Neuronal stem cell (in vitro differentiated cells): Measurements from ENCODE around the gene PLCL2.

Source experiments
- DNase-seq: peaks from one replicate; pipeline ENCODE4 v3.0.0-alpha.2; 2013; ENCODE audit warnings: low spot score
- H2AFZ ChIP-seq: one replicate; pipeline ENCODE4 v1.6.1; 2013; ENCODE audit warnings: mild to moderate bottlenecking, low read length, inconsistent platforms
- H2AK5ac ChIP-seq: 2 replicates; pipeline ENCODE4 v1.6.1; 2013; ENCODE audit warnings: low read depth, mild to moderate bottlenecking, inconsistent platforms, low read length, moderate library complexity, mixed read lengths
- H2BK120ac ChIP-seq: 2 replicates; pipeline ENCODE4 v1.6.1; 2013; ENCODE audit warnings: low read depth, mild to moderate bottlenecking, inconsistent platforms, low read length, moderate library complexity, mixed read lengths
- H2BK12ac ChIP-seq: one replicate; pipeline ENCODE4 v1.6.1; 2013; ENCODE audit warnings: low read length, inconsistent platforms
- H2BK15ac ChIP-seq: 2 replicates; pipeline ENCODE4 v1.6.1; 2013; ENCODE audit warnings: mild to moderate bottlenecking, low read length, inconsistent platforms, mixed read lengths
- H2BK5ac ChIP-seq: one replicate; pipeline ENCODE4 v1.6.1; 2013; ENCODE audit warnings: inconsistent platforms, mild to moderate bottlenecking, low read length, moderate library complexity
- H3K14ac ChIP-seq: one replicate; pipeline ENCODE4 v1.6.1; 2013; ENCODE audit warnings: low read length, inconsistent platforms
- H3K18ac ChIP-seq: 2 replicates; pipeline ENCODE4 v1.6.1; 2013; ENCODE audit warnings: low read length, inconsistent platforms
- H3K23ac ChIP-seq: 2 replicates; pipeline ENCODE4 v1.6.1; 2013; ENCODE audit warnings: low read depth, mild to moderate bottlenecking, mixed read lengths, low read length, inconsistent platforms; ENCODE audit not compliant: poor library complexity
- H3K27ac ChIP-seq: replicated peaks from 3 replicates; pipeline ENCODE4 v1.5.1; 2013; ENCODE audit warnings: low read length, inconsistent platforms
- H3K27me3 ChIP-seq, 3 experiments: 2 replicates each; pipeline ENCODE4 v1.6.1; 2013; ENCODE audit warnings: low read length in 3 of 3, mild to moderate bottlenecking in 2 of 3, inconsistent platforms in 1 of 3, low read depth in 1 of 3, mixed read lengths in 1 of 3, moderate library complexity in 1 of 3; ENCODE audit not compliant: control insufficient read depth in 3 of 3, insufficient read depth in 3 of 3
- H3K36me3 ChIP-seq, 2 donors: replicated peaks in 1 of 2; 2 replicates each; pipeline ENCODE4 v1.6.1; 2013; ENCODE audit warnings: low read length in 2 of 2; ENCODE audit not compliant: control insufficient read depth in 2 of 2, insufficient read depth in 2 of 2
- H3K4ac ChIP-seq: 2 replicates; pipeline ENCODE4 v1.6.1; 2013; ENCODE audit warnings: inconsistent platforms, mild to moderate bottlenecking, low read length, moderate library complexity
- H3K4me1 ChIP-seq, 2 donors: 1 replicate in 1 of 2; 2 replicates in 1 of 2; pipeline ENCODE4 v1.6.1; 2013; ENCODE audit warnings: low read length in 2 of 2, low read depth in 1 of 2; ENCODE audit not compliant: control insufficient read depth in 2 of 2, insufficient read depth in 1 of 2
- H3K4me2 ChIP-seq: one replicate; pipeline ENCODE4 v1.6.1; 2013; ENCODE audit warnings: mild to moderate bottlenecking, low read length, inconsistent platforms; ENCODE audit not compliant: insufficient read depth, poor library complexity, severe bottlenecking
- H3K4me3 ChIP-seq, 2 donors: 2 replicates each; pipeline ENCODE4 v1.5.1; 2013; ENCODE audit warnings: low read length in 2 of 2, mild to moderate bottlenecking in 2 of 2, inconsistent platforms in 1 of 2, moderate library complexity in 1 of 2
- H3K79me1 ChIP-seq: one replicate; pipeline ENCODE4 v1.6.1; 2013; ENCODE audit warnings: low read depth, mild to moderate bottlenecking, inconsistent platforms, low read length, moderate library complexity
- H3K9ac ChIP-seq: one replicate; pipeline ENCODE4 v1.6.1; 2013; ENCODE audit warnings: mild to moderate bottlenecking, low read depth, low read length, inconsistent platforms; ENCODE audit not compliant: poor library complexity
- H3K9me3 ChIP-seq, 2 donors: replicated peaks in 1 of 2; 2 replicates each; pipeline versions ENCODE3 to v1.6.1; 2013; ENCODE audit warnings: low read length in 2 of 2, mild to moderate bottlenecking in 2 of 2, inconsistent platforms in 1 of 2, low read depth in 1 of 2, mixed read lengths in 1 of 2, moderate library complexity in 1 of 2; ENCODE audit not compliant: control insufficient read depth in 2 of 2, insufficient read depth in 1 of 2
- H4K8ac ChIP-seq: one replicate; pipeline ENCODE4 v1.6.1; 2013; ENCODE audit warnings: low read depth, mild to moderate bottlenecking, inconsistent platforms, low read length, moderate library complexity
- H4K91ac ChIP-seq: one replicate; pipeline ENCODE4 v1.6.1; 2013; ENCODE audit warnings: low read length, low read depth, mild to moderate bottlenecking, inconsistent platforms; ENCODE audit not compliant: poor library complexity
- WGBS, 2 donors: extraction: QIAGEN DNeasy Blood & Tissue Kit; methylation state at CpG; one replicate each; pipeline ENCODE4 v1.1.7; 2013; ENCODE audit warnings: missing lambda C conversion rate in 2 of 2, mixed read lengths in 1 of 2; ENCODE audit not compliant: insufficient read length in 2 of 2, insufficient replicate concordance in 1 of 2; ENCODE audit errors: extremely low coverage in 2 of 2; 5-methylcytosine and 5-hydroxymethylcytosine counted together

The PLCL2 gene

DNA sequence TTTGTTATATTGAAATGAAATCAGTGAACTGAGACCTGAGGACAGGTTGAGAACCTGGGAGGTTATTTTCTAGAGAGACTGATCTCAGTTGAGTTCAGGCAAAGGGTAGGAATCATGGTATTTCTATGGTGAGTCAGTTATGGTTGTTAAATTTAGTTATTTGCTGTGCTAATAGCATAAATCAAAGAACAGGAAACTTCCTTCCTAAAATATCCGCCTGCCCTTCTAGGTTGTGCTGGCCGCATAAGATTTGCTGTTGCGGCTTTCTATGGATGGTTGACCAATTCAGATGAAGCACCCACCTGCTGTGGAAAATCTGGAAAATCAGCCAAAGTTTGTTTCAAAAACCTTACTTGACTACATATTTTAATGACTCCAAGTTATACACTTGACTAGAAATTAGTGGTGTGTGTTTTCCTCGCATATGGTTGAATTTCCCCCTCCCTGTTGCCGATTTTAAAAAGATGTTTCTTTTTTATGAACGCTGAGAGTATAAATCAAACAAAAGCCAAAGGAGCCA lies 52.6 kb downstream of the PLCL2 start:
- no CpG with 5 or more reads among the region's 6 CpGs for whole genome bisulfite sequencing, 2 donors
- H2BK15ac ChIP-seq, result no peak overlapping the region
- no peak overlapping the region for H3K27ac ChIP-seq
- H3K4me3 ChIP-seq, result no peak overlapping the region
- no peaks in the 10 kb centered on the region for H3K79me1 ChIP-seq
- peaks cover 4 to 7% of the 10 kb centered on the region in 2 donors for H3K4me1 ChIP-seq
- no peak overlapping the region for H2AFZ ChIP-seq
- H4K91ac ChIP-seq, result no peak overlapping the region
- H3K14ac ChIP-seq, result no peak overlapping the region
- H3K9me3 ChIP-seq, result no peaks in the 10 kb centered on the region
- H3K4me2 ChIP-seq, result no peak overlapping the region
- no peak overlapping the region for H3K4ac ChIP-seq
- H2BK5ac ChIP-seq, result no peak overlapping the region
- H3K27me3 ChIP-seq, result no peaks in the 10 kb centered on the region
- H4K8ac ChIP-seq, result no peak overlapping the region
- H2BK12ac ChIP-seq, result no peak overlapping the region
- H3K18ac ChIP-seq, result no peak overlapping the region
- no peak overlapping the region for H2AK5ac ChIP-seq
- peaks cover 0 to 1% of the 10 kb centered on the region in 2 donors for H3K36me3 ChIP-seq
- H3K9ac ChIP-seq, result no peak overlapping the region
- no peak overlapping the region for H2BK120ac ChIP-seq
- DNase-seq, result no peak
- H3K23ac ChIP-seq, result no peak overlapping the region

DNA sequence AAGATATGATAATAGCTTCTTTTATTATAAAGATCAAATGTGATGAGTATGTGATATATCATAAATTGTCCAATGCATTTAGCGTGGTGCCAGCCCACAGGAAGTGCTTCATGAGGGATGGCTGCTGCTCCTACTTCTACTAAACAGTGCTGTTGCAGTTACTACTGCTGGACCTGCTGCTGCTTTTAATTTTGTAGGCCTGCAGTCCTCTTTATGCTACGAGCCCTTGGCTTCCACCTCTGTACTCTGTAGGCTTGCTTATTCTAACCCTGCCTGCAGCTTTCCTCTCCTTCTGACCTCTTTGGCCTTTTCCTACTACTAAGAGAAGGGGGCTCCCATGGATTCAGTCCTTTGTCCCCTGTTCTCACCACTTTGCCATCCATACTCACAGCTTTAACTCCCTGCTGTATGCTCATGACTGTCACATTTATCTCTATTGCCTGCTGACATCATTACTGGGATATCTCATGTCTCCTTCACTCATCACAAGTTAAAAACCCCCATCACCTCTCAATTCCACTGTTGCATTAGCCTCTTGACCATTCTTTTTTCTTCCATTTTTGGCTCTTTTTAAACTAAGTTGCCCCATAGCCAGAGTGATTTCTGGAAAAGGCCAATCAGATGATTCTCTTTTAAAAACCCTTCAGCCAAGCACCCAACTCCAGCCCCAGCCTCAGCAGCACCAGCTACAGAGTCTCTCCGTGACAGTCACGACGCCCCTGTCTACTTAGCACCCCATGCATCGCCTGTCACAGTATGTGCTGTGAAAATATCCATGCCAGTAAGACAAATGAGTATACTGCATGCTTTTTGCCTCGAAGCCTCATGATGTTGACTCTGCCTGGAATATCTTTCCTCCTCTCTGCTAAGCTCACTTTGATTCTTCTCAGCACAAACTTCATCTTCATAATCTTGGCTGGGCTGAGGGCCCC lies 56.3 kb downstream of the PLCL2 start:
- H2BK5ac ChIP-seq, result no peak overlapping the region
- H3K4me3 ChIP-seq, result no peak overlapping the region
- no peak overlapping the region for H3K27ac ChIP-seq
- no peak overlapping the region for H2BK120ac ChIP-seq
- H3K4me2 ChIP-seq, result no peak overlapping the region
- H2BK12ac ChIP-seq, result no peak overlapping the region
- WGBS, 2 donors, result no CpG with 5 or more reads among the region's 7 CpGs
- no peaks in the 10 kb centered on the region for H3K9me3 ChIP-seq
- no peaks in the 10 kb centered on the region for H3K27me3 ChIP-seq
- H3K23ac ChIP-seq, result no peak overlapping the region
- no peak overlapping the region for H4K8ac ChIP-seq
- H3K36me3 ChIP-seq, result peaks cover 0 to 1% of the 10 kb centered on the region in 2 donors
- no peaks in the 10 kb centered on the region for H3K79me1 ChIP-seq
- no peak overlapping the region for H2AK5ac ChIP-seq
- H3K18ac ChIP-seq, result no peak overlapping the region
- no peak overlapping the region for H2BK15ac ChIP-seq
- H3K4me1 ChIP-seq, result peaks cover 4 to 7% of the 10 kb centered on the region in 2 donors
- no peak overlapping the region for H4K91ac ChIP-seq
- H3K4ac ChIP-seq, result no peak overlapping the region
- no peak overlapping the region for H3K9ac ChIP-seq
- H2AFZ ChIP-seq, result no peak overlapping the region
- no peak overlapping the region for H3K14ac ChIP-seq
- DNase-seq, result no peak

DNA sequence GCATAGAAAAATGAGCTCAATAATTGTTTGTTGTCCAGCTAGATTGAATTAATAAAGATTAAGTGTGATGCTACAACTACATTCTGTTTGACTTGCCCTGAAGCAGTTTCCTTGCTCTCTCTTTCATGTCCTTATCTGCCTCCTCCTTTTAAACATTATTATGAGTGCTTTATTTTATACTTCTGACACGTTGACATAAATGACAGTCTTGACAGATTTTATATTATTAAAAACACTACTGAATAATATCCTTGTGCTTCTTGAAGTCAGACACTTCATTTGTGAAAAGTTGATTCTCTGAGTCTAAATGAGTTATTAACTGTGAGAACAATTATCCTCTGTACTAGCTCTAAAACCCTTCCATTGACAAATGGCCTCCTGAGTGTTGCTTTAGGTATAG lies 58.2 kb downstream of the PLCL2 start:
- Histone ChIP-seq H4K8ac (no peak overlapping the region), H3K27me3 (no peaks in the 10 kb centered on the region), H3K4ac (no peak overlapping the region), H3K9ac (no peak overlapping the region), H2AK5ac (no peak overlapping the region), H2BK5ac (no peak overlapping the region), H3K14ac (no peak overlapping the region), H3K4me2 (no peak overlapping the region), H4K91ac (no peak overlapping the region), H3K23ac (no peak overlapping the region), H3K27ac (no peak overlapping the region), H2BK15ac (no peak overlapping the region), H3K18ac (no peak overlapping the region), H2BK120ac (no peak overlapping the region), H3K4me3 (no peak overlapping the region), H3K9me3 (no peaks in the 10 kb centered on the region), H2AFZ (no peak overlapping the region), H3K79me1 (no peaks in the 10 kb centered on the region), H3K36me3 (peaks cover 0 to 1% of the 10 kb centered on the region in 2 donors), H3K4me1 (peaks cover 4 to 7% of the 10 kb centered on the region in 2 donors), H2BK12ac (no peak overlapping the region)
- DNase-seq, result no peak
- no CpG with 5 or more reads among the region's 1 CpG for WGBS, 2 donors

DNA sequence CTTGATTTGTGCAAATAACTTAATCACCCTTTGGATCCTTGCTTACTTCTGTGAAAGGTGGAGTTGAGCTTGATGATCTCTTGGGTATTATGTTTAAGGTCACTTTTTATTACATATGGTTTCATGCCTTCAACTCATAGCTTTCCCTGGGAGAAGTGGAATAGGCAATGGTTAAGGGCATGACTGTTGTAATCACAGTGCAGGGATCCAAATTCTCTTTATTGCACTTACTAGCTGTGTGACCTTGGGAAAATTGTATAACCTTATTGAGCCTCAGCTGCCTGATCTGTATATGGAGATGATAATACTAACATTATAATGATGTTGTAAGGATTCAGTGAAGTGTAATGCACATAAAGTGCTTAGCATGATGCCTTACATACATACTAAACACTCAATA lies 59.1 kb downstream of the PLCL2 start:
- H2BK5ac ChIP-seq, result no peak overlapping the region
- no peak overlapping the region for H3K9ac ChIP-seq
- H4K91ac ChIP-seq, result no peak overlapping the region
- H2AFZ ChIP-seq, result no peak overlapping the region
- no peak overlapping the region for H3K4me2 ChIP-seq
- H3K4me1 ChIP-seq, result peaks cover 4 to 7% of the 10 kb centered on the region in 2 donors
- no peak overlapping the region for H2BK120ac ChIP-seq
- H3K27me3 ChIP-seq, result no peaks in the 10 kb centered on the region
- no peak overlapping the region for H3K18ac ChIP-seq
- H3K9me3 ChIP-seq, result no peaks in the 10 kb centered on the region
- no peak overlapping the region for H2BK15ac ChIP-seq
- no peak for DNase-seq
- no peak overlapping the region for H2BK12ac ChIP-seq
- no peak overlapping the region for H3K27ac ChIP-seq
- no peak overlapping the region for H3K4me3 ChIP-seq
- H3K23ac ChIP-seq, result no peak overlapping the region
- no peaks in the 10 kb centered on the region for H3K79me1 ChIP-seq
- no peak overlapping the region for H4K8ac ChIP-seq
- no peak overlapping the region for H3K14ac ChIP-seq
- H3K36me3 ChIP-seq, result peaks cover 0 to 1% of the 10 kb centered on the region in 2 donors
- H3K4ac ChIP-seq, result no peak overlapping the region
- H2AK5ac ChIP-seq, result no peak overlapping the region
